HepG2 (cell line): ENCODE data around the gene DYNC2H1.

Source experiments
- CBX5 ChIP-seq: sonication (generic); formaldehyde crosslinking; IDR thresholded peaks from 2 replicates; pipeline ENCODE4 v1.4.0; 2020; ENCODE audit warnings: missing genetic modification reagents, borderline replicate concordance
- RFXAP ChIP-seq: sonication (generic); formaldehyde crosslinking; IDR thresholded peaks from 2 replicates; pipeline ENCODE4 v1.4.0; 2020; ENCODE audit warnings: missing genetic modification reagents, borderline replicate concordance
- SRF ChIP-seq: IDR thresholded peaks from 2 replicates; pipeline ENCODE4 v1.6.1; 2011; ENCODE audit warnings: mild to moderate bottlenecking, low read depth, low read length, moderate library complexity
- SRSF9 ChIP-seq: fragments of 200-400 bp; formaldehyde crosslinking; IDR thresholded peaks from 2 replicates; pipeline ENCODE4 v1.6.1; 2018; ENCODE audit warnings: borderline replicate concordance, mild to moderate bottlenecking, low read depth, low read length; ENCODE audit not compliant: insufficient read depth, poor library complexity, severe bottlenecking
- TOE1 ChIP-seq: sonication (generic); formaldehyde crosslinking; IDR thresholded peaks from 2 replicates; pipeline ENCODE4 v1.4.0; 2020; ENCODE audit warnings: mild to moderate bottlenecking, missing genetic modification reagents
- TF ChIP-seq, protein P1 (sequence below), 2 experiments: sonication (generic) in 1 of 2; formaldehyde crosslinking in 1 of 2; IDR thresholded peaks; 2 replicates each; pipeline versions ENCODE4 v1.4.0 to v1.6.1; 2018 to 2020; ENCODE audit warnings: missing genetic modification reagents in 2 of 2, borderline replicate concordance in 1 of 2, low read depth in 1 of 2, mild to moderate bottlenecking in 1 of 2, missing biosample characterization in 1 of 2
- TF ChIP-seq, protein P2 (sequence below): sonication (generic); formaldehyde crosslinking; IDR thresholded peaks from 2 replicates; pipeline ENCODE4 v1.5.0; 2020; ENCODE audit warnings: mild to moderate bottlenecking, missing genetic modification reagents, moderate library complexity

- no peak for TF ChIP-seq SRSF9
- no peak for TF ChIP-seq CBX5 (CRISPR knock-in tag)
- TF ChIP-seq, protein P1, sequence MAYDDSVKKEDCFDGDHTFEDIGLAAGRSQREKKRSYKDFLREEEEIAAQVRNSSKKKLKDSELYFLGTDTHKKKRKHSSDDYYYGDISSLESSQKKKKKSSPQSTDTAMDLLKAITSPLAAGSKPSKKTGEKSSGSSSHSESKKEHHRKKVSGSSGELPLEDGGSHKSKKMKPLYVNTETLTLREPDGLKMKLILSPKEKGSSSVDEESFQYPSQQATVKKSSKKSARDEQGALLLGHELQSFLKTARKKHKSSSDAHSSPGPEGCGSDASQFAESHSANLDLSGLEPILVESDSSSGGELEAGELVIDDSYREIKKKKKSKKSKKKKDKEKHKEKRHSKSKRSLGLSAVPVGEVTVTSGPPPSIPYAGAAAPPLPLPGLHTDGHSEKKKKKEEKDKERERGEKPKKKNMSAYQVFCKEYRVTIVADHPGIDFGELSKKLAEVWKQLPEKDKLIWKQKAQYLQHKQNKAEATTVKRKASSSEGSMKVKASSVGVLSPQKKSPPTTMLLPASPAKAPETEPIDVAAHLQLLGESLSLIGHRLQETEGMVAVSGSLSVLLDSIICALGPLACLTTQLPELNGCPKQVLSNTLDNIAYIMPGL (CRISPR knock-in tag; IDR thresholded peaks at IDR 0.05; ENCODE audit: borderline replicate concordance in 1 of 2, low read depth in 1 of 2) = no peak
- TF ChIP-seq, protein P2, sequence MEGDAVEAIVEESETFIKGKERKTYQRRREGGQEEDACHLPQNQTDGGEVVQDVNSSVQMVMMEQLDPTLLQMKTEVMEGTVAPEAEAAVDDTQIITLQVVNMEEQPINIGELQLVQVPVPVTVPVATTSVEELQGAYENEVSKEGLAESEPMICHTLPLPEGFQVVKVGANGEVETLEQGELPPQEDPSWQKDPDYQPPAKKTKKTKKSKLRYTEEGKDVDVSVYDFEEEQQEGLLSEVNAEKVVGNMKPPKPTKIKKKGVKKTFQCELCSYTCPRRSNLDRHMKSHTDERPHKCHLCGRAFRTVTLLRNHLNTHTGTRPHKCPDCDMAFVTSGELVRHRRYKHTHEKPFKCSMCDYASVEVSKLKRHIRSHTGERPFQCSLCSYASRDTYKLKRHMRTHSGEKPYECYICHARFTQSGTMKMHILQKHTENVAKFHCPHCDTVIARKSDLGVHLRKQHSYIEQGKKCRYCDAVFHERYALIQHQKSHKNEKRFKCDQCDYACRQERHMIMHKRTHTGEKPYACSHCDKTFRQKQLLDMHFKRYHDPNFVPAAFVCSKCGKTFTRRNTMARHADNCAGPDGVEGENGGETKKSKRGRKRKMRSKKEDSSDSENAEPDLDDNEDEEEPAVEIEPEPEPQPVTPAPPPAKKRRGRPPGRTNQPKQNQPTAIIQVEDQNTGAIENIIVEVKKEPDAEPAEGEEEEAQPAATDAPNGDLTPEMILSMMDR (CRISPR knock-in tag) = no peak
- TF ChIP-seq RFXAP = no peak
- TF ChIP-seq SRF = no peak
- no peak for TF ChIP-seq TOE1 (CRISPR knock-in tag)
Observed at GRCh38 chr11:103317118-103317517, 207.9 kb downstream of the DYNC2H1 start.
